HL-60 (cell line): Measurements from ENCODE around the gene AHRR.

ENCODE experiments used
- DNase-seq, 2 experiments: peaks; one replicate each; pipeline ENCODE4 v3.0.0-alpha.2; 2010 to 2020; ENCODE audit warnings: low read depth in 1 of 2, low spot score in 1 of 2
- H3K27ac ChIP-seq: fragments of 250-450 bp; sonication (Bioruptor Pico); replicated peaks from 2 replicates; pipeline ENCODE4 v1.5.1; 2020; ENCODE audit warnings: mild to moderate bottlenecking, moderate library complexity
- H3K27me3 ChIP-seq: fragments of 250-450 bp; sonication (Bioruptor Pico); 2 replicates; pipeline ENCODE4 v1.5.1; 2021; ENCODE audit warnings: mild to moderate bottlenecking, moderate library complexity; ENCODE audit not compliant: insufficient read depth, poor library complexity, severe bottlenecking
- H3K4me3 ChIP-seq: replicated peaks from 2 replicates; pipeline ENCODE4 v1.5.1; 2011; ENCODE audit warnings: mild to moderate bottlenecking, control low read depth, low read length; ENCODE audit not compliant: insufficient read depth
- CTCF ChIP-seq: IDR thresholded peaks from one replicate; pipeline ENCODE4 v1.5.1; 2011; ENCODE audit warnings: low read length, control low read depth, inconsistent platforms; ENCODE audit not compliant: insufficient read depth
- GABPA ChIP-seq: IDR thresholded peaks from 2 replicates; pipeline ENCODE4 v1.6.1; 2012; ENCODE audit warnings: low read depth
- POLR2AphosphoS5 ChIP-seq: IDR thresholded peaks from 2 replicates; pipeline ENCODE4 v1.6.1; 2012; ENCODE audit warnings: low read depth
- REST ChIP-seq: IDR thresholded peaks from 2 replicates; pipeline ENCODE4 v1.6.1; 2012; ENCODE audit warnings: low read depth; ENCODE audit not compliant: insufficient replicate concordance
- SPI1 ChIP-seq: IDR thresholded peaks from 2 replicates; pipeline ENCODE4 v1.6.1; 2012; ENCODE audit warnings: low read depth, mild to moderate bottlenecking, borderline replicate concordance

AHRR gene

GRCh38 chr5:359301-359897, 37.9 kb downstream of the AHRR start:
- no peak for DNase-seq
- no peaks in the 10 kb centered on the region for H3K27me3 ChIP-seq
- peak overlapping the region; percentile 88 for H3K27ac ChIP-seq
- no peak overlapping the region for H3K4me3 ChIP-seq
- TF ChIP-seq REST (no peak), SPI1 (no peak), GABPA (no peak), POLR2AphosphoS5 (no peak), CTCF (no peak)

- no peaks in the 10 kb centered on the region for H3K27me3 ChIP-seq
- peak; percentile 85 to 96 for DNase-seq
- H3K27ac ChIP-seq: peak overlapping the region; percentile 88
- no peak overlapping the region for H3K4me3 ChIP-seq
- TF ChIP-seq REST: no peak
- TF ChIP-seq POLR2AphosphoS5: peak; percentile 60
- TF ChIP-seq SPI1: peak; percentile 90
- TF ChIP-seq CTCF: no peak
Measured at GRCh38 chr5:360257-361027, 38.9 kb downstream of the AHRR start.

- no peak for DNase-seq
- Histone ChIP-seq H3K27me3 (no peaks in the 10 kb centered on the region), H3K27ac (peak overlapping the region; percentile 88), H3K4me3 (no peak overlapping the region)
- TF ChIP-seq GABPA: no peak
- TF ChIP-seq CTCF: no peak
- TF ChIP-seq REST: no peak
- TF ChIP-seq POLR2AphosphoS5: no peak
- TF ChIP-seq SPI1: no peak
Measured at GRCh38 chr5:362189-362588, 40.7 kb downstream of the AHRR start.
